WERI-Rb-1 (cell line): ENCODE data around the gene NTN1.
"Not testable (repeated sequence)": the region's sequence is repeated elsewhere in the genome, so short reads cannot be mapped to it uniquely, and the experiment has no call there.

Source experiments
- DNase-seq: peaks from one replicate; pipeline ENCODE4 v3.0.0-alpha.2; 2020
- H3K27ac ChIP-seq: fragments of 250-450 bp; sonication (Bioruptor Pico); 2 replicates; pipeline ENCODE4 v1.5.1; 2020; ENCODE audit warnings: mild to moderate bottlenecking, moderate library complexity
- H3K27me3 ChIP-seq: fragments of 250-450 bp; sonication (Bioruptor Pico); 2 replicates; pipeline ENCODE4 v1.5.1; 2021; ENCODE audit warnings: mild to moderate bottlenecking, low read depth, moderate library complexity; ENCODE audit not compliant: insufficient read depth, severe bottlenecking
- H3K36me3 ChIP-seq: fragments of 250-450 bp; sonication (Bioruptor Pico); 2 replicates; pipeline ENCODE4 v1.5.1; 2020; ENCODE audit warnings: mild to moderate bottlenecking, moderate library complexity
- H3K4me3 ChIP-seq: 2 replicates; pipeline ENCODE4 v1.5.1; 2011; ENCODE audit warnings: low read depth, mild to moderate bottlenecking, control low read depth, low read length
- H3K9me3 ChIP-seq: fragments of 250-450 bp; sonication (Bioruptor Pico); 2 replicates; pipeline ENCODE4 v1.5.1; 2021; ENCODE audit warnings: mild to moderate bottlenecking, moderate library complexity; ENCODE audit not compliant: severe bottlenecking
- TF ChIP-seq, protein P1 (sequence below): IDR thresholded peaks from 2 replicates; pipeline ENCODE4 v1.5.1; 2011; ENCODE audit warnings: low read depth, mild to moderate bottlenecking, control low read depth, inconsistent platforms, low read length

Gene NTN1

DNA sequence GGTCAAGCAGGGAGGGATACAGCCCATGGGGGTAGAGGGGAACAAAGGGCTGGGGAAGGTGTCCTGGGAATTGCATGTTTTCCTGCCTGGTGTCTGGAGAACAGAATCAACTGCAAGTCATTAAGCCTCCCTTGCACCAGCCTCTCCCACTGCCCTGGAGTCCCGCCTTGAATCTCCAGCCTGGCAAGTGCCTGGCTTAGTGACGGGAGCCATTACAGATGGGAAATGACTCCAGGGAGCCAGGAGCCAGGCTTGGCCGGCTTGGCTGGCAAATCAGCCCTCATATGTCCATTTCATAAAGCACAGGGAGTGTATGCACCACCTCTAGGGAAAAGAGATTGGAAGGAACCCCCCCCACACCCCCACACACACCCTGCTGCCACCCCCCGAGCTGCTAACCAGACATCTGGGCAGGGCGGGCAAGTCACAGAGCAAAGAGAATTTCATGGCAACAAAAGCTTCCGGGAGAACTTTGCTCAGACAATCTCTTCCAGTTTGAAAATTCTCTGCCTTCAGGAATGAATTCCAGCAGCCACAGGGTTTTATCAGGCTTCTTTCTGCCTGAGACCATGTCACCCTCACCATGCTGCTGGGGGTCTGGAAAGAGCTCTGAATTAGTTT, 127.7 kb downstream of the NTN1 start:
- TF ChIP-seq, protein P1, sequence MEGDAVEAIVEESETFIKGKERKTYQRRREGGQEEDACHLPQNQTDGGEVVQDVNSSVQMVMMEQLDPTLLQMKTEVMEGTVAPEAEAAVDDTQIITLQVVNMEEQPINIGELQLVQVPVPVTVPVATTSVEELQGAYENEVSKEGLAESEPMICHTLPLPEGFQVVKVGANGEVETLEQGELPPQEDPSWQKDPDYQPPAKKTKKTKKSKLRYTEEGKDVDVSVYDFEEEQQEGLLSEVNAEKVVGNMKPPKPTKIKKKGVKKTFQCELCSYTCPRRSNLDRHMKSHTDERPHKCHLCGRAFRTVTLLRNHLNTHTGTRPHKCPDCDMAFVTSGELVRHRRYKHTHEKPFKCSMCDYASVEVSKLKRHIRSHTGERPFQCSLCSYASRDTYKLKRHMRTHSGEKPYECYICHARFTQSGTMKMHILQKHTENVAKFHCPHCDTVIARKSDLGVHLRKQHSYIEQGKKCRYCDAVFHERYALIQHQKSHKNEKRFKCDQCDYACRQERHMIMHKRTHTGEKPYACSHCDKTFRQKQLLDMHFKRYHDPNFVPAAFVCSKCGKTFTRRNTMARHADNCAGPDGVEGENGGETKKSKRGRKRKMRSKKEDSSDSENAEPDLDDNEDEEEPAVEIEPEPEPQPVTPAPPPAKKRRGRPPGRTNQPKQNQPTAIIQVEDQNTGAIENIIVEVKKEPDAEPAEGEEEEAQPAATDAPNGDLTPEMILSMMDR = no peak
- Histone ChIP-seq H3K9me3 (peaks cover 3% of the 10 kb centered on the region), H3K4me3 (no peak overlapping the region), H3K27ac (no peak overlapping the region), H3K27me3 (no peaks in the 10 kb centered on the region), H3K36me3 (no peaks in the 10 kb centered on the region)
- no peak for DNase-seq

GRCh38 chr17:9150446-9151090, 129.3 kb downstream of the NTN1 start:
- H3K27ac ChIP-seq = peak overlapping the region; percentile 78
- no peak for DNase-seq
- H3K4me3 ChIP-seq = no peak overlapping the region
- TF ChIP-seq, protein P1 = no peak
- H3K36me3 ChIP-seq = no peaks in the 10 kb centered on the region
- H3K9me3 ChIP-seq = peaks cover 3% of the 10 kb centered on the region
- no peaks in the 10 kb centered on the region for H3K27me3 ChIP-seq

DNA sequence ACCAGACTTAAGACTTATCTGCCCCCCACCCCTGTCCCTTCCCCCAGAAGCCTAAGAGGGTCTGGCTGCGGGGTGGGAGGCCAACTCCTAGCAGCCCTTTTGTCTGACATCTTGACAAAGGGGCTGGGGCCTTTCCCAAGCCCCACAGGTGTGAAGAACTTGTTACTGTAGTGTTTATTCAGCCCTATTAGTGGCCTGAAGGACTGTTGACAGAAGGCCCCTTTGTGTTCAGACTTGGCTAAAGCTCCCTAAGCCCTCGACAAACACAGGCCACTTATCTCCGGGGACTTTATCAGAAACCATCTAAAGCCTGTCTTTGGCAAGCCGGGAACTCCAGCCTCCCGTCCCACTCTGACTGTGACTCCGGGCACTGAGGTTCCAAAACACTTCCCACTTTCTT, 129.8 kb downstream of the NTN1 start:
- DNase-seq = peak; percentile 65
- Histone ChIP-seq H3K27me3 (no peaks in the 10 kb centered on the region), H3K27ac (peak overlapping the region; percentile 78)

DNA sequence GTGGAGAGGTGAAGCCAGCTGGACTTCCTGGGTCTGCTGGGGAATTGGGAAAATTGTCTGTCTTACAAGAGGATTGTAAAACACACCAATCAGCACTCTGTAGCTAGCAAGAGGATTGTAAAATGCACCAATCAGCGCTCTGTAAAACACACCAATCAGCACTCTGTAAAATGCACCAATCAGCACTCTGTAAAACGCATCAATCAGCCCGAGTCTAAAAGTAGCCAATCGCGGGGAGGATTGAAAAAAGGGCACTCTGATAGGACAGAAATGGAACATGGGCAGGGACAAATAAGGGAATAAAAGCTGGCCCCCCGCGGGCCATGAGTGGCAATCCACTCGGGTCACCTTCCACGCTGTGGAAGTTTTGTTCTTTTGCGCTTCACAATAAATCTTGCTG, 130.4 kb downstream of the NTN1 start:
- DNase-seq, H3K36me3 ChIP-seq, H3K9me3 ChIP-seq, H3K4me3 ChIP-seq, H3K27me3 ChIP-seq: not testable (repeated sequence)
- peak overlapping the region; percentile 78 for H3K27ac ChIP-seq

More for the DNA sequence above, 129.8 kb downstream of the NTN1 start:
- H3K36me3 ChIP-seq = no peaks in the 10 kb centered on the region
- TF ChIP-seq, protein P1 = no peak
- H3K4me3 ChIP-seq = no peak overlapping the region
- peaks cover 3% of the 10 kb centered on the region for H3K9me3 ChIP-seq

DNA sequence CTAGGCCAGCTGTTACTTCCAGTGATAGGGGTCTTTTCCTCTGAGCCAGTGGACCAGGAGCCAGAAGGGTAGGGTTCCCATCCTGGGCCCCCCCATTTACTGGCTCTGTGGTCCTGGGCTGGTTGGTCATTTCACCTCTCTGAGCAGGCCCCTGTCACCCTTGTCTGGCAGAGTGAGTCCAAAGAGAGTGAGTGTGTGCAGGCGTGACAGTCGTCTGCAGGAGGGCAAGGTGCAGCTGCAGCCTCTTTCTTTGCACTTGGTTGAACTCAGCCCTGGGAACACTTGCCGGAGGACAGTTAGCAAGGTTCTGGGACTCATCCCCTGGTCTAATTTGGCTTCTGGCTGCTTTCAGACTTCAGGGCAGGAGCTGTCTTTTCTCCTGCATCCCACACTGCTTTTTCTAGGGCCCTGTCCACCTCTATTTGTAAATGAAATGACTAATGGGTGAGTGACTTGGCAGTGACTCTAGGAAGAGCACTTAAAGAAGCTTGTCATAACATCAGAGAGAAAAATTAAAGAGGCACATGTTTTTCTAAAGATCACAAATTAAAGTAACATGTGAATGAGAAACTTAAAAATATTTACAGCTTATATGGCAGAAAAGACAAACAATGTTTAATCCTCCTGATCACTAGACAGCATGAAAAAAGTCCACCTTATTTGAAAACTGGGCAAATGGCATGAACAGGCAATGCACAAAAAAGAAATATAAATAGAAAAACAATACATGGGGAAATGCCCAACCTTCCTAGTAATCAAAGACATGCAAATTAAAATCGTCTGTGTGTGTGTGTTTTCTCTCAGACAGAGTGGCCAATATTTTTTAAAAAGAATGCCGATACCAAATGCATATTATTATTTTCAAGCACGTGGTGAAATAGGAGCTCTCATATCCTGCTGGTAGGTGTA, 137.5 kb downstream of the NTN1 start:
- Histone ChIP-seq H3K36me3 (no peaks in the 10 kb centered on the region), H3K9me3 (no peaks in the 10 kb centered on the region), H3K27ac (no peak overlapping the region), H3K27me3 (no peaks in the 10 kb centered on the region), H3K4me3 (no peak overlapping the region)
- DNase-seq = no peak
- TF ChIP-seq, protein P1 = no peak
